Transverse colon (tissue), 4 donors: ENCODE measurements around the gene SHISA7. TPM values are rescaled to one million over a fixed set of nuclear protein-coding genes. Genes with fewer than 3 reads are reported as not detected.

ENCODE experiments used
- DNase-seq: peaks from one replicate; pipeline ENCODE4 v3.0.0-alpha.2; 2019
- H3K27ac ChIP-seq, 4 donors: fragments of 200-600 bp; sonication (generic); 2 replicates each; pipeline ENCODE4 v1.5.1; 2016 to 2018; ENCODE audit warnings: inconsistent platforms in 4 of 4
- H3K27me3 ChIP-seq: fragments of 200-600 bp; sonication (generic); 2 replicates; pipeline ENCODE4 v1.5.1; 2017; ENCODE audit warnings: inconsistent platforms
- H3K36me3 ChIP-seq, 4 donors: fragments of 200-600 bp; sonication (generic); 2 replicates each; pipeline ENCODE4 v1.5.1; 2017 to 2019; ENCODE audit warnings: inconsistent platforms in 4 of 4
- H3K4me1 ChIP-seq, 4 donors: fragments of 200-600 bp; sonication (generic); 2 replicates each; pipeline ENCODE4 v1.5.1; 2017 to 2020; ENCODE audit warnings: inconsistent platforms in 4 of 4
- H3K4me3 ChIP-seq, 4 donors: fragments of 200-600 bp; sonication (generic); 1 replicate in 1 of 4; 2 replicates in 3 of 4; pipeline versions ENCODE4 v1.5.1 to v1.6.1; 2017 to 2019; ENCODE audit warnings: inconsistent platforms in 4 of 4
- H3K9me3 ChIP-seq, 2 donors: fragments of 200-600 bp; sonication (generic); 2 replicates each; pipeline ENCODE4 v1.5.1; 2017 to 2019; ENCODE audit warnings: inconsistent platforms in 2 of 2
- EP300 ChIP-seq: sonication (generic); formaldehyde crosslinking; IDR thresholded peaks from one replicate; pipeline ENCODE4 v1.6.1; 2017; ENCODE audit warnings: antibody characterized with exemption, low read depth
- POLR2A ChIP-seq: fragments of 450-650 bp; IDR thresholded peaks from one replicate; pipeline ENCODE4 v1.6.1; 2016; ENCODE audit warnings: antibody characterized with exemption, mild to moderate bottlenecking, moderate library complexity
- POLR2AphosphoS5 ChIP-seq, 3 donors: sonication (generic); formaldehyde crosslinking; IDR thresholded peaks; one replicate each; pipeline ENCODE4 v1.6.1; 2016; ENCODE audit warnings: antibody characterized with exemption in 3 of 3
- WGBS, 2 donors: methylation state at CpG; one replicate each; pipeline ENCODE4 v1.1.5; 2018; ENCODE audit warnings: low coverage in 1 of 2; 5-methylcytosine and 5-hydroxymethylcytosine counted together
- in situ Hi-C, 4 donors: fragments of 200-750 bp; cut with MboI; loops; one replicate each; pipeline versions ENCODE4 v1.15.0 to v1.15.1; 2017; ENCODE audit warnings: low sequenced_read_pairs in 3 of 4, low pct_ligation_motif_present in 1 of 4, low pct_unique_long_range_greater_than_20kb in 1 of 4
- intact Hi-C: fragments of 100-400 bp; cut with DNase I; formaldehyde crosslinking; loops from one replicate; pipeline ENCODE4 v1.15.1; 2023; ENCODE audit warnings: low total_unique reads
- total RNA-seq, 4 donors: library from RNA; depleted of rRNA; stranded (reverse); fragments of >200 nt; gene quantifications; one replicate each; pipeline ENCODE4 v1.1.0, GENCODE V29; 2016
- TF ChIP-seq, protein P1 (sequence below), 5 experiments: fragments of 200-600 bp in 3 of 5; fragments of 450-650 bp in 2 of 5; sonication (generic) in 3 of 5; IDR thresholded peaks; 1 replicate in 2 of 5; 2 replicates in 3 of 5; pipeline ENCODE4 v1.5.1; 2016 to 2017; ENCODE audit warnings: antibody characterized with exemption in 5 of 5, inconsistent platforms in 3 of 5, mild to moderate bottlenecking in 2 of 5, moderate library complexity in 1 of 5

Gene SHISA7
- total RNA-seq, 4 donors from 2014 or later: 0.75 TPM; not detected in 3

DNA sequence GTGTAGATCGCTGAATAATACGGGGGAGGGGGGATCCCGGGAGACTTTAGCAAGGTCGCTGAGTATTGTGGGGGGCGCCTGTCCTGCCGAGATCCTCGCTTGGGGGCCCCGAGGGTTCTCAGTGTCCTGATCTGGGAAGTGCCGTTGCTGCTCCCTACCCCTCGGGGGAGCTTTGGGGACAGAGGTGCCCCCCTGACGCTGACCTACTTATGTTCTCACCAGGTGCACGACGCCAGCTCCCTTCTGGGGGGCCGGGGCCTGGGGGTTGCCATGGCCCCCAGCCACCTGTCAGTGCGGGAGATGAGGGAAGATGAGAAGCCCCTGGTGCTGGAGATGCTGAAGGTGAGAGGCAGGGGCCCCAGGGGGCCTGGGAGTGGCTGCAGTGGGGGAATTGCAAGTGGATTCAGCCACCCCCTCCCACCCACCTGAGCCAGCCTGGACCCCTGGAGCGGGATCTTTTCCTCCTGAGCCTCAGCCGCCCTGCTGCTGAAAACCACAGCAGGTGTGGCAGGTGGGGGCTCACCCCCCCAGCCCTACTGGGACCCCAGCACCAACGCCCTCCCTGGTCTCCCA is 42.4 kb upstream of the SHISA7 start:
- Histone ChIP-seq H3K27ac (peak overlapping the region; percentile 82 to 94 (median 88)), H3K4me1 (peaks cover 33 to 54% (median 41%) of the 10 kb centered on the region in 4 donors), H3K36me3 (no peaks in the 10 kb centered on the region), H3K27me3 (peaks cover 14% of the 10 kb centered on the region), H3K4me3 (peak overlapping the region; percentile 30 to 64 (median 38)), H3K9me3 (no peaks in the 10 kb centered on the region)
- intact Hi-C loops: no loop called here
- in situ Hi-C loops: no loop called here
- TF ChIP-seq, protein P1, sequence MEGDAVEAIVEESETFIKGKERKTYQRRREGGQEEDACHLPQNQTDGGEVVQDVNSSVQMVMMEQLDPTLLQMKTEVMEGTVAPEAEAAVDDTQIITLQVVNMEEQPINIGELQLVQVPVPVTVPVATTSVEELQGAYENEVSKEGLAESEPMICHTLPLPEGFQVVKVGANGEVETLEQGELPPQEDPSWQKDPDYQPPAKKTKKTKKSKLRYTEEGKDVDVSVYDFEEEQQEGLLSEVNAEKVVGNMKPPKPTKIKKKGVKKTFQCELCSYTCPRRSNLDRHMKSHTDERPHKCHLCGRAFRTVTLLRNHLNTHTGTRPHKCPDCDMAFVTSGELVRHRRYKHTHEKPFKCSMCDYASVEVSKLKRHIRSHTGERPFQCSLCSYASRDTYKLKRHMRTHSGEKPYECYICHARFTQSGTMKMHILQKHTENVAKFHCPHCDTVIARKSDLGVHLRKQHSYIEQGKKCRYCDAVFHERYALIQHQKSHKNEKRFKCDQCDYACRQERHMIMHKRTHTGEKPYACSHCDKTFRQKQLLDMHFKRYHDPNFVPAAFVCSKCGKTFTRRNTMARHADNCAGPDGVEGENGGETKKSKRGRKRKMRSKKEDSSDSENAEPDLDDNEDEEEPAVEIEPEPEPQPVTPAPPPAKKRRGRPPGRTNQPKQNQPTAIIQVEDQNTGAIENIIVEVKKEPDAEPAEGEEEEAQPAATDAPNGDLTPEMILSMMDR (IDR thresholded peaks at IDR 0.05): no peak
- TF ChIP-seq EP300 (no peak), POLR2A (no peak), POLR2AphosphoS5 (IDR thresholded peaks at IDR 0.05) (no peak)
- no peak for DNase-seq
- 26% methylated on average over 17 of the region's 18 CpGs; no CpG with 5 or more reads in 1 of the 2 donors for WGBS, 2 donors

DNA sequence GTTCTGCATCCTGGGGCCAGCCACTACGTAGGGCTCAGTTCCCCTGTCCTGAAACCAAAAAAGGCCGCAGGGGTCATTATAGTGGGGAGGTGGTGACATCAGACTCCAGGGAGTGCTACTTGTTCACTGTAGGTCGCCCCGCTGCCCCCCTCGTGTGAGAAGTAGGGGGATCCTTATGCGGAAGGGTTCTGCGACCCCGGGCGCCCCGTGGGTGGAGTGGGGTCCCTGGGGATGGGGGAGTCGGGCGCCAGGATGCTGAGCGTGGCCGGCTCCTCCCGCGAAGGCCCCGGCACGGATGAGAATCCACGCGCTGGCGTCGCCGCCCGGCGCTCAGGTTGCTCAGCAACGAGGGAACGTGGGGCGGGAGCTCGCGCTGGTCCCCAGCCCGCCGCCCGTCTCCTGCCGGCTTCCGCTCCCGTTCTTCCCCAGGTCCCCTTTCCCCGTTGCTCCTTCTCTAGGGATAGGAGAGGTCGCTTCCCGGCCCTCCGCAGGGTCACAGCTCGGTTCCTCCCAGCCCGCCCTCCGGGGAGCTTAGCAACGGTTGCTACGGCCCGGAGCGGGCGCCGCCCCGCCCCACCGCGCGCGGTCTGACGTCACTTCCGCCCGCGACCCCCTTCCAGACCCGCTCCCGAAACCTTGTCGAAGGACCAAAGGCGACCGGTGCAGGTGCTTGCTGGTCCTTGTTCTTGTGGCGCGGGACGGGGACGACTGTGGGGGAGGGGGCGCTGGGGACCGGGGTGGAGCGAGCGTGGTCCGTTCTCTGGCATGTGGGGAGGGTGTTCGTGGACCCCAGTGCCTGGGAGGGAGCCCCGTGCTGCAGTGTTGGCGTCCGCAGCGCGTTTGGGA is 41.7 kb upstream of the SHISA7 start, which contains the start of gene NAT14:
TSS of gene NAT14 (plus strand) at position 596 of the 846 bp plus-strand sequence. CDS start 521 bp downstream, outside the sequence.
- Histone ChIP-seq H3K9me3 (no peaks in the 10 kb centered on the region), H3K27ac (peak within 1 kb of the TSS; percentile 82 to 94 (median 88)), H3K36me3 (no peaks in the 10 kb centered on the region), H3K27me3 (peaks cover 14% of the 10 kb centered on the region), H3K4me1 (peaks cover 33 to 52% (median 41%) of the 10 kb centered on the region in 4 donors), H3K4me3 (peak within 1 kb of the TSS; percentile 30 to 64 (median 38))
- DNase-seq: peak; percentile 53
- intact Hi-C loops (no loop called here), in situ Hi-C loops (no loop called here)
- WGBS, 2 donors: 1% methylated on average over 45 of the region's 78 CpGs; no CpG with 5 or more reads in 1 of the 2 donors
- peak; percentile 10 for TF ChIP-seq POLR2A
- TF ChIP-seq, protein P1 (IDR thresholded peaks at IDR 0.05): no peak
- peak in 2 of 3 donors; percentile 31 to 40 for TF ChIP-seq POLR2AphosphoS5 (IDR thresholded peaks at IDR 0.05)
- TF ChIP-seq EP300: no peak

DNA sequence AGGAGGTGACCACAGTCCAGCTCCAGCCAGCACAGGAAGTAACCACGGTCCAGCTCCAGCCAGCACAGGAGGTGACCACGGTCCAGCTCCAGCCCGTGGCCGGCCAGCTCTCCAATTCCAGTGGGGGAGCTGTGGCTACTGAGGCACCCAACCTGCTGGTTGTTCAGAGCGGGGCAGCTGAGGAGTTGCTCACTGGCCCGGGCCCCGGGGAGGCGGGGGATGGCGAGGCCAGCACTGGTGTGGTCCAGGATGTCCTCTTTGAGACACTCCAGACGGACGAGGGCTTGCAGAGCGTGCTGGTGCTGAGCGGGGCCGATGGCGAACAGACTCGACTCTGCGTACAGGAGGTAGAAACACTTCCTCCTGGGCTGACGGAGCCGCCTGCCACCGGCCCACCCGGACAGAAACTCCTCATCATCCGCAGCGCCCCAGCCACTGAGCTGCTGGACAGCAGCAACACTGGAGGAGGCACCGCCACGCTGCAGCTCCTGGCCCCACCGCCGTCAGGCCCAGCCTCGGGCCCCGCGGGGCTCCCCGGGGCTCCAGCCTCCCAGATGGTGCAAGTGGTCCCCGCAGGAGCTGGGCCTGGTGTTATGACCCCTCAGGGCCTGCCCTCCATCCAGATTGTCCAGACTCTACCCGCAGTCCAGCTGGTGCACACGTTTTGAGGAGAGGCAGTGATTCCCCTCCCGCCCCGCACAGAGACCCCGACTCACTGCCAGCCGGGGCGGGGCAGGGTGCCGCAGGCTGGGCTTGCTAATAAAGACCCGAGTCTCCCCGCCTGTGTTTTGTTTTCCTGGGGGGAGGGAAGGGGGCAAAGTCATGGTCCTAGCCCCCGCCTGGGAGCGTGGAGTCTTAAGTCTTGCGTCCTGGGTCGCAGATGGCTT is 40.8 kb upstream of the SHISA7 start:
- Histone ChIP-seq H3K4me3 (peak overlapping the region in 2 of 4 donors; percentile 42 to 64), H3K9me3 (no peaks in the 10 kb centered on the region), H3K27me3 (peaks cover 11% of the 10 kb centered on the region), H3K36me3 (no peaks in the 10 kb centered on the region), H3K27ac (peak overlapping the region; percentile 82 to 94 (median 88)), H3K4me1 (peaks cover 33 to 47% (median 41%) of the 10 kb centered on the region in 4 donors)
- DNase-seq: no peak
- WGBS, 2 donors: 73% methylated on average over 31 of the region's 46 CpGs; no CpG with 5 or more reads in 1 of the 2 donors
- intact Hi-C loops (no loop called here), in situ Hi-C loops (no loop called here)
- TF ChIP-seq POLR2A: no peak
- TF ChIP-seq EP300: no peak
- TF ChIP-seq, protein P1 (IDR thresholded peaks at IDR 0.05): no peak
- no peak for TF ChIP-seq POLR2AphosphoS5 (IDR thresholded peaks at IDR 0.05)
